ENCODE results near the gene ATP9B. TPM values are rescaled to one million over a fixed set of nuclear protein-coding genes. Genes with fewer than 3 reads are reported as not detected.
A peak's percentile ranks its signal among the peaks of the same experiment; 100 is the strongest.

Gene ATP9B
- total and polyA plus RNA-seq, 4 donors = 12.6 to 77.0 (median 29.9) TPM

DNA sequence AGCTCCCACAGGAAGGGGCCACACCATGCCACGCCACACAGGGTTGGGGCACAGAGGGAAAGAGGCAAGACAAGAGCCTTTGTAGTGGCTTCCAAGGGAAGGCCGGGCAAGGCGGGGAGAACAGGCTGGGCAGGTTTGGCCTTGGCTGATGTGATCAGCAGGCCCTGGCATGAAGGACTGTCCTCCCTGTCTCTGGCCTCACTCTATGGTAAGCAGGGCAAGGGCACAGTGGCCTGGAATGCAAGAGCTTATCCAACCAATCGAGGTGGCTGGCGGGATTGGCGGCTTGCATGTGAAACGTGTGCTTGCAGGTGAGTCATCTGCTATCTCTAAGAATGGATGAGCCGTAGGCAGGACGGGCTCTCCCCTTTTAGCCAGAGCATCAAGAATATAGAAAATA lies 6.4 kb upstream of the ATP9B start:
- no peak overlapping the region for H3K4me3 ChIP-seq
- no peak for ATAC-seq (ENCODE audit: insufficient read depth, low FRiP score)
- H3K27me3 ChIP-seq (ENCODE audit: control insufficient read depth in 3 of 3, insufficient read depth in 3 of 3, low read length in 2 of 3) = peaks cover 0 to 4% (median 3%) of the 10 kb centered on the region in 3 donors
- no peaks in the 10 kb centered on the region for H3K36me3 ChIP-seq (ENCODE audit: control insufficient read depth in 4 of 4, insufficient read depth in 4 of 4, low read length in 4 of 4)
- TF ChIP-seq CTCF (IDR thresholded peaks at IDR 0.05; ENCODE audit: control extremely low read depth, extremely low read depth) = no peak
- 78 to 90% methylated on average over 9 of the region's 9 CpGs for WGBS, 2 donors
- peaks cover 0 to 2% (median 0%) of the 10 kb centered on the region in 5 donors for H3K4me1 ChIP-seq (ENCODE audit: control insufficient read depth in 5 of 5, insufficient read depth in 5 of 5, low read length in 5 of 5)
- H3K9me3 ChIP-seq (ENCODE audit: control insufficient read depth in 4 of 4, insufficient read depth in 3 of 4, low read length in 3 of 4) = peaks cover 0 to 14% (median 0%) of the 10 kb centered on the region in 4 donors
- H3K27ac ChIP-seq (ENCODE audit: low read depth in 1 of 2, low read length in 1 of 2) = no peak overlapping the region
- no peak for DNase-seq
- H3K9ac ChIP-seq (ENCODE audit: insufficient read depth in 1 of 2, low read length in 2 of 2) = no peak overlapping the region

DNA sequence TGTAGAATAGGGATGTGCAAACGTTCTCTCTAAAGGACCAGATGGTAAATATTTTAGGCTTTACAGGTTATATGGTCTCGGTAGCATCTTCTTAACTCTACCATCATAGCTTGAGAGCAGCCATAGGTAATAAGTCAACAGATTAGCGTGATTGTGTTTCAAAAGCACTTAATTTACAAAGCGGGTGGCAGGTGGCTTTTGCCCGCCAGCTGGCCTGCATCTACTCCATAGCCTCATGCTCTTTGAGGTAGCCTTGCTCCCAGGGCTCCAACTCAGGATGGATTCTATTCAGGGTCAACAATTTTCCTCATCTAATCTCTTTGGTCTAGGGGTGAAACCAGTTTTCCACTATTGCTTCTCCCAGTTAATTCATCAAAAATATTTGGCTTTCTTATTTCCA lies 5.0 kb upstream of the ATP9B start:
- Histone ChIP-seq H3K36me3 (ENCODE audit: control insufficient read depth in 4 of 4, insufficient read depth in 4 of 4, low read length in 4 of 4) (no peaks in the 10 kb centered on the region), H3K27me3 (ENCODE audit: control insufficient read depth in 3 of 3, insufficient read depth in 3 of 3, low read length in 2 of 3) (peaks cover 0 to 4% (median 3%) of the 10 kb centered on the region in 3 donors), H3K9ac (ENCODE audit: insufficient read depth in 1 of 2, low read length in 2 of 2) (no peak overlapping the region), H3K27ac (ENCODE audit: low read depth in 1 of 2, low read length in 1 of 2) (no peak overlapping the region), H3K4me1 (ENCODE audit: control insufficient read depth in 5 of 5, insufficient read depth in 5 of 5, low read length in 5 of 5) (peaks cover 0 to 2% (median 0%) of the 10 kb centered on the region in 5 donors), H3K4me3 (no peak overlapping the region), H3K9me3 (ENCODE audit: control insufficient read depth in 4 of 4, insufficient read depth in 3 of 4, low read length in 3 of 4) (peaks cover 0 to 14% (median 0%) of the 10 kb centered on the region in 4 donors)
- DNase-seq (no peak), ATAC-seq (ENCODE audit: insufficient read depth, low FRiP score) (no peak)
- no peak for TF ChIP-seq CTCF (IDR thresholded peaks at IDR 0.05; ENCODE audit: control extremely low read depth, extremely low read depth)
- WGBS, 2 donors = 77 to 83% methylated on average over 5 of the region's 5 CpGs

DNA sequence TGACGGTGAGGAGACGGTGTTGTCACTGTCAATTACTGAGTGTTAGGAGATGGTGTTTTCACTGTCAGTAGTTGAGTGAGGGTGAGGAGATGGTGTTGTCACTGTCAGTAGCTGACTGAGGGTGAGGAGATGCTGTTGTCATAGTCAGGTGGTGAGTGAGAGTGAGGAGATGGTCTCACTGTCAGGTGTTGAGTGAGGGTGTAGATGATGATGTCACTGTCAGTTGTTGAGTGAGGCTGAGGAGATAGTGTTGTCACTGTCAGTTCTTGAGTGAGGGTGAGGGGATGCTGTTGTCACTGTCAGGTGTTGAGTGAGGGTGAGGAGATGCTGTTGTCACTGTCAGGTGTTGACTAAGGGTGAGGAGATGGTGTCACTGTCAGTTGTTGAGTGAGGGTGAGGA lies 3.4 kb upstream of the ATP9B start:
- H3K4me3 ChIP-seq = no peak overlapping the region
- H3K27ac ChIP-seq (ENCODE audit: low read depth in 1 of 2, low read length in 1 of 2) = no peak overlapping the region
- H3K9ac ChIP-seq (ENCODE audit: insufficient read depth in 1 of 2, low read length in 2 of 2) = no peak overlapping the region
- H3K36me3 ChIP-seq (ENCODE audit: control insufficient read depth in 4 of 4, insufficient read depth in 4 of 4, low read length in 4 of 4) = no peaks in the 10 kb centered on the region
- ATAC-seq (ENCODE audit: insufficient read depth, low FRiP score) (no peak), DNase-seq (no peak)
- peaks cover 0 to 8% (median 1%) of the 10 kb centered on the region in 5 donors for H3K4me1 ChIP-seq (ENCODE audit: control insufficient read depth in 5 of 5, insufficient read depth in 5 of 5, low read length in 5 of 5)
- 82 to 93% methylated on average over 2 of the region's 2 CpGs for WGBS, 2 donors
- TF ChIP-seq CTCF (IDR thresholded peaks at IDR 0.05; ENCODE audit: control extremely low read depth, extremely low read depth) = no peak
- peaks cover 0 to 14% (median 0%) of the 10 kb centered on the region in 4 donors for H3K9me3 ChIP-seq (ENCODE audit: control insufficient read depth in 4 of 4, insufficient read depth in 3 of 4, low read length in 3 of 4)
- H3K27me3 ChIP-seq (ENCODE audit: control insufficient read depth in 3 of 3, insufficient read depth in 3 of 3, low read length in 2 of 3) = peaks cover 0 to 4% (median 3%) of the 10 kb centered on the region in 3 donors

DNA sequence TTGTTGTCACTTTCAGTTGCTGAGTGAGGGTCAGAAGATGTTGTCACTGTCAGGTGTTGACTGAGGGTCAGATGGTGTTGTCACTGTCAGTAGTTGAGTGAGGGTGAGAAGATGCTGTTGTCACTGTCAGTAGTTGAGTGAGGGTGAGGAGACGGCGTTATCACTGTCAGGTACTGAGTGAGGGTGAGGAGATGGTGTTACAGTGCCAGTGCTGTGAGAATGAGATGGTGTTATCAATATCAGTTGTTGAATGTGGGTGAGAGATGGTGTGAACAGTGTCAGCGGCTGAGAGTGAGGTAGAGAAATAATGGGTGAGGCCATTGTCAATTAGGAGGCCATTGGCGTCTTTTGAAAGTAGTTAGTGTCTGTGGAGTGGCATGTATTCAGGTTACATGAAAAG lies 1.6 kb upstream of the ATP9B start:
- WGBS, 2 donors = 93 to 96% methylated on average over 4 of the region's 4 CpGs
- no peak for ATAC-seq (ENCODE audit: insufficient read depth, low FRiP score)
- Histone ChIP-seq H3K9ac (ENCODE audit: insufficient read depth in 1 of 2, low read length in 2 of 2) (no peak overlapping the region), H3K36me3 (ENCODE audit: control insufficient read depth in 4 of 4, insufficient read depth in 4 of 4, low read length in 4 of 4) (peaks cover 0 to 1% (median 0%) of the 10 kb centered on the region in 4 donors), H3K4me1 (ENCODE audit: control insufficient read depth in 5 of 5, insufficient read depth in 5 of 5, low read length in 5 of 5) (peaks cover 0 to 11% (median 4%) of the 10 kb centered on the region in 5 donors), H3K27me3 (ENCODE audit: control insufficient read depth in 3 of 3, insufficient read depth in 3 of 3, low read length in 2 of 3) (peaks cover 0 to 4% (median 3%) of the 10 kb centered on the region in 3 donors), H3K4me3 (no peak overlapping the region), H3K9me3 (ENCODE audit: control insufficient read depth in 4 of 4, insufficient read depth in 3 of 4, low read length in 3 of 4) (peaks cover 0 to 14% (median 0%) of the 10 kb centered on the region in 4 donors), H3K27ac (ENCODE audit: low read depth in 1 of 2, low read length in 1 of 2) (no peak overlapping the region)
- peak in 1 of 3 donors; percentile 15 for DNase-seq
- TF ChIP-seq CTCF (IDR thresholded peaks at IDR 0.05; ENCODE audit: control extremely low read depth, extremely low read depth) = no peak

All from lung (tissue), 12 donors.